Spleen (tissue), 7 donors: ENCODE data around the gene CTNS.

Experiments used
- POLR2A ChIP-seq, 3 donors: fragments of 450-650 bp; IDR thresholded peaks; one replicate each; pipeline ENCODE4 v1.5.1; 2017; ENCODE audit warnings: antibody characterized with exemption in 3 of 3, mild to moderate bottlenecking in 1 of 3
- POLR2AphosphoS5 ChIP-seq, 3 donors: sonication (generic); formaldehyde crosslinking; IDR thresholded peaks; one replicate each; pipeline ENCODE4 v1.5.1; 2017; ENCODE audit warnings: antibody characterized with exemption in 3 of 3
- TF ChIP-seq, protein P1 (sequence below), 11 experiments: fragments of 200-600 bp in 7 of 11; fragments of 450-650 bp in 4 of 11; sonication (generic) in 4 of 11; IDR thresholded peaks in 8 of 11; conservative IDR thresholded peaks in 3 of 11; 1 replicate in 7 of 11; 2 replicates in 4 of 11; pipeline versions ENCODE4 v1.4.0 to v1.8.0; 2016 to 2021; ENCODE audit warnings: antibody characterized with exemption in 11 of 11, inconsistent platforms in 4 of 11, mild to moderate bottlenecking in 1 of 11
- donor health status: DM: no; HTN: no; CAD: no; lungs with moderate emphysema.
- donor health status: DM: no; HTN: no; CAD: no.
- donor health status: DM: no; HTN: no; CAD: no.

DNA sequence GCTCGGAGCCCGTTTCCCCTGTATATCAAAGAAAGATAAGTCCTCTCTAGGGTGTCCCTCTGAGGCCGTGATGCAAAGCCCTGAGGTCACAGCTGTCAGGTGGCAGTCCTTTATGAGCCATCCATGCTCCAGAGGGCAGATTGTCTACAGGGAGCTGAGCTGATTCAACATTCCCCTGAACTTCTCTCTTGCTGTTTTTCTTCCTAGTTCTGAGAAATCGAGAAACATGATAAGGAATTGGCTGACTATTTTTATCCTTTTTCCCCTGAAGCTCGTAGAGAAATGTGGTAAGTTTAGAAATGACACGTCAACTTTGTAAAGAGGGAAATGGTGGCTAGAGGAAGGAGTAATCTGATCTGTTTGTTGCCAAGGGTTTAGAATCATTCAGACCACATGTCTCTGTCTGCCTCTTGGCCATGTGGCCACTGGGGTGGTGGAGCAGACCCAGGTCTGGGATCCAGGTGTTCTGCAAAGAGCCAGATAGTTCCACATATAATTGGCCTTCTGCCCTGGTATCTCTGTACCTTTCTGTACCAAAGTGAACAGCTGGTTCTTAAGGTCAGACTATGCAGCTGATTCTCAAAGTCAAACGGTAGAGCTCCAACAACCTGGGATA lies 3.5 kb downstream of the CTNS start:
- TF ChIP-seq, protein P1, sequence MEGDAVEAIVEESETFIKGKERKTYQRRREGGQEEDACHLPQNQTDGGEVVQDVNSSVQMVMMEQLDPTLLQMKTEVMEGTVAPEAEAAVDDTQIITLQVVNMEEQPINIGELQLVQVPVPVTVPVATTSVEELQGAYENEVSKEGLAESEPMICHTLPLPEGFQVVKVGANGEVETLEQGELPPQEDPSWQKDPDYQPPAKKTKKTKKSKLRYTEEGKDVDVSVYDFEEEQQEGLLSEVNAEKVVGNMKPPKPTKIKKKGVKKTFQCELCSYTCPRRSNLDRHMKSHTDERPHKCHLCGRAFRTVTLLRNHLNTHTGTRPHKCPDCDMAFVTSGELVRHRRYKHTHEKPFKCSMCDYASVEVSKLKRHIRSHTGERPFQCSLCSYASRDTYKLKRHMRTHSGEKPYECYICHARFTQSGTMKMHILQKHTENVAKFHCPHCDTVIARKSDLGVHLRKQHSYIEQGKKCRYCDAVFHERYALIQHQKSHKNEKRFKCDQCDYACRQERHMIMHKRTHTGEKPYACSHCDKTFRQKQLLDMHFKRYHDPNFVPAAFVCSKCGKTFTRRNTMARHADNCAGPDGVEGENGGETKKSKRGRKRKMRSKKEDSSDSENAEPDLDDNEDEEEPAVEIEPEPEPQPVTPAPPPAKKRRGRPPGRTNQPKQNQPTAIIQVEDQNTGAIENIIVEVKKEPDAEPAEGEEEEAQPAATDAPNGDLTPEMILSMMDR (IDR thresholded peaks at IDR 0.05 in 8 of 11, conservative IDR thresholded peaks at IDR 0.05 in 3 of 11) = no peak
- TF ChIP-seq POLR2AphosphoS5 (IDR thresholded peaks at IDR 0.05) (no peak), POLR2A (IDR thresholded peaks at IDR 0.05) (no peak)
